HUES64 (cell line): Measurements from ENCODE around the gene CNBP.
"Not testable (repeated sequence)": the region's sequence is repeated elsewhere in the genome, so short reads cannot be mapped to it uniquely, and the experiment has no call there.

ENCODE experiments used
- H3K27ac ChIP-seq: 2 replicates; pipeline ENCODE4 v1.7.0; 2013; ENCODE audit warnings: low read depth, low read length, inconsistent platforms
- H3K27me3 ChIP-seq: 2 replicates; pipeline ENCODE4 v1.6.1; 2013; ENCODE audit warnings: mild to moderate bottlenecking, low read length; ENCODE audit not compliant: insufficient read depth
- H3K36me3 ChIP-seq: 2 replicates; pipeline ENCODE4 v1.6.1; 2013; ENCODE audit warnings: mild to moderate bottlenecking, low read length; ENCODE audit not compliant: insufficient read depth
- H3K4me1 ChIP-seq: 2 replicates; pipeline ENCODE4 v1.6.1; 2013; ENCODE audit warnings: mild to moderate bottlenecking, low read length, moderate library complexity; ENCODE audit not compliant: insufficient read depth
- H3K4me3 ChIP-seq: 2 replicates; pipeline ENCODE4 v1.5.1; 2013; ENCODE audit warnings: mild to moderate bottlenecking, low read length, moderate library complexity
- H3K9ac ChIP-seq: 2 replicates; pipeline ENCODE4 v1.6.1; 2013; ENCODE audit warnings: mild to moderate bottlenecking, low read depth, low read length
- H3K9me3 ChIP-seq: 2 replicates; pipeline ENCODE4 v1.6.1; 2013; ENCODE audit warnings: low read depth, low read length; ENCODE audit not compliant: insufficient read depth
- WGBS: fragments of 150-250, 120-280 bp; methylation state at CpG from one replicate; pipeline ENCODE4 v1.1.7; 2013; ENCODE audit warnings: missing lambda C conversion rate; 5-methylcytosine and 5-hydroxymethylcytosine counted together

The CNBP gene

GRCh38 chr3:129184784-129185542 lies 1.3 kb upstream of the CNBP start:
- H3K36me3 ChIP-seq, H3K27ac ChIP-seq, H3K9me3 ChIP-seq, H3K27me3 ChIP-seq: not testable (repeated sequence)
- H3K9ac ChIP-seq: peak overlapping the region; percentile 100; the same call in 1 of the 2 replicates
- peaks cover 13% of the 10 kb centered on the region for H3K4me1 ChIP-seq
- WGBS: 93% methylated on average over 18 of the region's 20 CpGs
- H3K4me3 ChIP-seq: peak overlapping the region; percentile 88

- H3K9me3 ChIP-seq: no peaks in the 10 kb centered on the region
- H3K27ac ChIP-seq: peak overlapping the region; percentile 87
- peaks cover 13% of the 10 kb centered on the region for H3K4me1 ChIP-seq
- H3K36me3 ChIP-seq: peaks cover 15% of the 10 kb centered on the region
- no peaks in the 10 kb centered on the region for H3K27me3 ChIP-seq
- H3K9ac ChIP-seq: peak overlapping the region; percentile 100
- 14% methylated on average over 5 of the region's 5 CpGs for WGBS
- peak overlapping the region; percentile 88 for H3K4me3 ChIP-seq
Measured at GRCh38 chr3:129184396-129184657, 631 bp upstream of the CNBP start.

- H3K36me3 ChIP-seq: peaks cover 30% of the 10 kb centered on the region
- peak overlapping the region; percentile 88 for H3K4me3 ChIP-seq
- peak overlapping the region; percentile 100 for H3K9ac ChIP-seq
- under 1% methylated on average over 23 of the region's 24 CpGs for WGBS
- peak overlapping the region; percentile 92 for H3K27ac ChIP-seq
- H3K27me3 ChIP-seq: no peaks in the 10 kb centered on the region
- H3K9me3 ChIP-seq: no peaks in the 10 kb centered on the region
- peaks cover 13% of the 10 kb centered on the region for H3K4me1 ChIP-seq
Measured at GRCh38 chr3:129182390-129183185, 1.1 kb downstream of the CNBP start.

GRCh38 chr3:129181819-129182218 lies 1.9 kb downstream of the CNBP start:
- H3K27me3 ChIP-seq: no peaks in the 10 kb centered on the region
- H3K27ac ChIP-seq: peak overlapping the region; percentile 92
- H3K9ac ChIP-seq: peak overlapping the region; percentile 100
- H3K4me3 ChIP-seq: peak overlapping the region; percentile 88
- peaks cover 38% of the 10 kb centered on the region for H3K36me3 ChIP-seq
- 0% methylated on average over 2 of the region's 3 CpGs for WGBS
- H3K4me1 ChIP-seq: peaks cover 13% of the 10 kb centered on the region
- H3K9me3 ChIP-seq: no peaks in the 10 kb centered on the region

GRCh38 chr3:129180461-129180860 lies 3.2 kb downstream of the CNBP start:
- peaks cover 45% of the 10 kb centered on the region for H3K36me3 ChIP-seq
- WGBS: 96% methylated on average over 1 of the region's 1 CpG
- no peak overlapping the region for H3K27ac ChIP-seq
- no peak overlapping the region for H3K9ac ChIP-seq
- peak overlapping the region; percentile 9; the same call in 1 of the 2 replicates for H3K4me3 ChIP-seq
- H3K4me1 ChIP-seq: peaks cover 13% of the 10 kb centered on the region
- no peaks in the 10 kb centered on the region for H3K9me3 ChIP-seq
- H3K27me3 ChIP-seq: no peaks in the 10 kb centered on the region

- Histone ChIP-seq H3K9me3 (no peaks in the 10 kb centered on the region), H3K4me3 (no peak overlapping the region), H3K4me1 (peaks cover 7% of the 10 kb centered on the region; the same call in 1 of the 2 replicates), H3K36me3 (peaks cover 70% of the 10 kb centered on the region), H3K27ac (no peak overlapping the region), H3K9ac (no peak overlapping the region), H3K27me3 (no peaks in the 10 kb centered on the region)
- WGBS: 89% methylated on average over 1 of the region's 1 CpG
Measured at GRCh38 chr3:129176051-129176450, 7.6 kb downstream of the CNBP start.

- no peaks in the 10 kb centered on the region for H3K27me3 ChIP-seq
- WGBS: 91% methylated on average over 4 of the region's 4 CpGs
- H3K9me3 ChIP-seq: no peaks in the 10 kb centered on the region
- no peak overlapping the region for H3K27ac ChIP-seq
- H3K4me3 ChIP-seq: no peak overlapping the region
- H3K36me3 ChIP-seq: peaks cover 70% of the 10 kb centered on the region
- H3K9ac ChIP-seq: no peak overlapping the region
- H3K4me1 ChIP-seq: no peaks in the 10 kb centered on the region
Measured at GRCh38 chr3:129173725-129174124, 10.0 kb downstream of the CNBP start.

- no peak overlapping the region for H3K27ac ChIP-seq
- H3K9ac ChIP-seq: no peak overlapping the region
- 77% methylated on average over 2 of the region's 2 CpGs for WGBS
- H3K4me3 ChIP-seq: no peak overlapping the region
- no peaks in the 10 kb centered on the region for H3K9me3 ChIP-seq
- H3K27me3 ChIP-seq: no peaks in the 10 kb centered on the region
- no peaks in the 10 kb centered on the region for H3K4me1 ChIP-seq
- peaks cover 69% of the 10 kb centered on the region for H3K36me3 ChIP-seq
Measured at GRCh38 chr3:129173206-129173605, 10.5 kb downstream of the CNBP start.

GRCh38 chr3:129166579-129167332 lies 16.9 kb downstream of the CNBP start:
- 98% methylated on average over 14 of the region's 15 CpGs for WGBS
- Histone ChIP-seq H3K9ac (no peak overlapping the region), H3K27me3 (no peaks in the 10 kb centered on the region), H3K27ac (no peak overlapping the region), H3K9me3 (no peaks in the 10 kb centered on the region), H3K4me3 (no peak overlapping the region), H3K4me1 (peaks cover 6% of the 10 kb centered on the region; the same call in 1 of the 2 replicates), H3K36me3 (peaks cover 59% of the 10 kb centered on the region)

- not testable (repeated sequence) for H3K4me1 ChIP-seq, H3K4me3 ChIP-seq, H3K27ac ChIP-seq, H3K27me3 ChIP-seq, H3K9me3 ChIP-seq, H3K9ac ChIP-seq
- 98% methylated on average over 8 of the region's 8 CpGs for WGBS
- H3K36me3 ChIP-seq: peaks cover 47% of the 10 kb centered on the region
Measured at GRCh38 chr3:129165594-129165993, 18.1 kb downstream of the CNBP start.

GRCh38 chr3:129164500-129164899 lies 19.2 kb downstream of the CNBP start:
- Histone ChIP-seq H3K9ac (no peak overlapping the region), H3K27me3 (no peaks in the 10 kb centered on the region), H3K4me3 (no peak overlapping the region), H3K4me1 (peaks cover 8% of the 10 kb centered on the region; the same call in 1 of the 2 replicates), H3K9me3 (no peaks in the 10 kb centered on the region), H3K36me3 (peaks cover 36% of the 10 kb centered on the region), H3K27ac (no peak overlapping the region)
- WGBS: 93% methylated on average over 7 of the region's 7 CpGs
